Vagina (tissue), 2 donors: ENCODE measurements around the gene METTL3. TPM values are rescaled to one million over a fixed set of nuclear protein-coding genes. Genes with fewer than 3 reads are reported as not detected.

Experiments used
- DNase-seq, 2 donors: peaks; one replicate each; pipeline ENCODE4 v3.0.0-alpha.2; 2017; ENCODE audit errors: extremely low spot score in 2 of 2
- H3K27ac ChIP-seq: fragments of 200-600 bp; sonication (generic); one replicate; pipeline ENCODE4 v1.5.1; 2019
- H3K27me3 ChIP-seq: fragments of 200-600 bp; sonication (generic); one replicate; pipeline ENCODE4 v1.5.1; 2019
- H3K36me3 ChIP-seq, 2 donors: fragments of 200-600 bp; sonication (generic); one replicate each; pipeline ENCODE4 v1.5.1; 2017 to 2019
- H3K4me1 ChIP-seq: fragments of 200-600 bp; sonication (generic); one replicate; pipeline ENCODE4 v1.5.1; 2019
- H3K4me3 ChIP-seq, 2 donors: fragments of 200-600 bp; sonication (generic); 1 replicate in 1 of 2; 2 replicates in 1 of 2; pipeline ENCODE4 v1.5.1; 2016 to 2019
- H3K9me3 ChIP-seq: fragments of 200-600 bp; sonication (generic); one replicate; pipeline ENCODE4 v1.5.1; 2019
- POLR2A ChIP-seq, 2 donors: fragments of 450-650 bp; IDR thresholded peaks; one replicate each; pipeline ENCODE4 v1.6.1; 2017; ENCODE audit warnings: antibody characterized with exemption in 2 of 2, mild to moderate bottlenecking in 2 of 2, moderate library complexity in 2 of 2
- POLR2AphosphoS5 ChIP-seq, 2 donors: sonication (generic); formaldehyde crosslinking; IDR thresholded peaks; one replicate each; pipeline ENCODE4 v1.9.0; 2017; ENCODE audit warnings: antibody characterized with exemption in 2 of 2, mild to moderate bottlenecking in 2 of 2, low read depth in 1 of 2; ENCODE audit not compliant: insufficient read depth in 1 of 2
- intact Hi-C: fragments of 100-400 bp; cut with DNase I; formaldehyde crosslinking; loops from one replicate; pipeline ENCODE4 v1.15.1; 2023
- total RNA-seq: library from RNA; depleted of rRNA; stranded (reverse); fragments of >200 nt; gene quantifications from one replicate; pipeline ENCODE4 v1.2.3, GENCODE V29; 2016
- TF ChIP-seq, protein P1 (sequence below), 3 experiments: fragments of 450-650 bp in 2 of 3; fragments of 200-600 bp in 1 of 3; sonication (generic) in 1 of 3; IDR thresholded peaks; one replicate each; pipeline ENCODE4 v1.5.1; 2017 to 2019; ENCODE audit warnings: antibody characterized with exemption in 3 of 3, mild to moderate bottlenecking in 2 of 3, moderate library complexity in 2 of 3

Gene METTL3
- total RNA-seq, 1 donor from 2014 or later, result 71.5 TPM

GRCh38 chr14:21475767-21476522 is 35.2 kb downstream of the METTL3 start:
- no peak for DNase-seq
- Histone ChIP-seq H3K27ac (peak overlapping the region; percentile 81), H3K4me1 (peaks cover 30% of the 10 kb centered on the region), H3K27me3 (no peaks in the 10 kb centered on the region), H3K4me3 (peak overlapping the region; percentile 76 to 92), H3K36me3 (peaks cover 0 to 2% of the 10 kb centered on the region in 2 donors), H3K9me3 (no peaks in the 10 kb centered on the region)
- intact Hi-C loops, result no loop called here
- TF ChIP-seq, protein P1, sequence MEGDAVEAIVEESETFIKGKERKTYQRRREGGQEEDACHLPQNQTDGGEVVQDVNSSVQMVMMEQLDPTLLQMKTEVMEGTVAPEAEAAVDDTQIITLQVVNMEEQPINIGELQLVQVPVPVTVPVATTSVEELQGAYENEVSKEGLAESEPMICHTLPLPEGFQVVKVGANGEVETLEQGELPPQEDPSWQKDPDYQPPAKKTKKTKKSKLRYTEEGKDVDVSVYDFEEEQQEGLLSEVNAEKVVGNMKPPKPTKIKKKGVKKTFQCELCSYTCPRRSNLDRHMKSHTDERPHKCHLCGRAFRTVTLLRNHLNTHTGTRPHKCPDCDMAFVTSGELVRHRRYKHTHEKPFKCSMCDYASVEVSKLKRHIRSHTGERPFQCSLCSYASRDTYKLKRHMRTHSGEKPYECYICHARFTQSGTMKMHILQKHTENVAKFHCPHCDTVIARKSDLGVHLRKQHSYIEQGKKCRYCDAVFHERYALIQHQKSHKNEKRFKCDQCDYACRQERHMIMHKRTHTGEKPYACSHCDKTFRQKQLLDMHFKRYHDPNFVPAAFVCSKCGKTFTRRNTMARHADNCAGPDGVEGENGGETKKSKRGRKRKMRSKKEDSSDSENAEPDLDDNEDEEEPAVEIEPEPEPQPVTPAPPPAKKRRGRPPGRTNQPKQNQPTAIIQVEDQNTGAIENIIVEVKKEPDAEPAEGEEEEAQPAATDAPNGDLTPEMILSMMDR (IDR thresholded peaks at IDR 0.05), result no peak

DNA sequence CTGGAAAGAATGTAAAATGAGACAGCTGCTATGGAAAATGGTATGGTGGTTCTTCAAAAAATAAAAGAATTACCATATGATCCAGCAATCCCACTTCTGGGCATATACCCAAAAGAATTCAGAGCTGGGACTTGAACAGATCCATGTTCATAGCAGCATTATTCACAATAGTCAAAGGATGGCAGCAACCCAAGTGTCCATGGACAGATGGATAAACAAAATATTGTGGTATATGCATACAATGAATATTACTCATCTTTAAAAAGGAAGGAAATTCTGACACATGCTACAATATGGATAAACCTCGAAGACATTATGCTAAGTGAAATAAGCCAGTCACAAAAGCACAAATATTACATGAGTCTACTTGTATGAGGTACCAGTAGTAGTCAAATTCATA is 43.5 kb downstream of the METTL3 start:
- no peaks in the 10 kb centered on the region for H3K27me3 ChIP-seq

GRCh38 chr14:21455912-21456667 is 55.0 kb downstream of the METTL3 start, which contains the start of gene CHD8:
Gene CHD8, minus strand, starts transcription at chr14:21456123. Its CDS starts 24,480 bp downstream, at chr14:21431643.
- intact Hi-C loops, result no loop called here
- peak; percentile 99 to 100 for DNase-seq
- Histone ChIP-seq H3K36me3 (peaks cover 0 to 13% of the 10 kb centered on the region in 2 donors), H3K4me3 (peak within 1 kb of the TSS; percentile 93 to 94), H3K9me3 (no peaks in the 10 kb centered on the region), H3K27ac (peak within 1 kb of the TSS; percentile 84), H3K27me3 (no peaks in the 10 kb centered on the region), H3K4me1 (peaks cover 35% of the 10 kb centered on the region)
- TF ChIP-seq POLR2A (IDR thresholded peaks at IDR 0.05) (peak in 1 of 2 donors; percentile 35), POLR2AphosphoS5 (IDR thresholded peaks at IDR 0.05; ENCODE audit: insufficient read depth in 1 of 2, low read depth in 1 of 2) (peak; percentile 91 to 99)
- TF ChIP-seq, protein P1 (IDR thresholded peaks at IDR 0.05), result peak in 2 of 3 experiments; percentile 14 to 34

More for the DNA sequence above, 43.5 kb downstream of the METTL3 start:
- intact Hi-C loops, result no loop called here
- no peaks in the 10 kb centered on the region for H3K9me3 ChIP-seq
- H3K36me3 ChIP-seq, result peaks cover 0 to 44% of the 10 kb centered on the region in 2 donors
- no peak for DNase-seq
- no peak overlapping the region for H3K27ac ChIP-seq
- H3K4me3 ChIP-seq, result no peak overlapping the region
- no peaks in the 10 kb centered on the region for H3K4me1 ChIP-seq
- TF ChIP-seq, protein P1 (IDR thresholded peaks at IDR 0.05), result no peak
- TF ChIP-seq POLR2A (IDR thresholded peaks at IDR 0.05) (no peak), POLR2AphosphoS5 (IDR thresholded peaks at IDR 0.05; ENCODE audit: insufficient read depth in 1 of 2, low read depth in 1 of 2) (no peak)

GRCh38 chr14:21455592-21455911 is 55.6 kb downstream of the METTL3 start:
- Histone ChIP-seq H3K27me3 (no peaks in the 10 kb centered on the region), H3K9me3 (no peaks in the 10 kb centered on the region), H3K27ac (peak overlapping the region; percentile 75), H3K4me3 (peak overlapping the region; percentile 93 to 94), H3K36me3 (peaks cover 0 to 8% of the 10 kb centered on the region in 2 donors), H3K4me1 (peaks cover 35% of the 10 kb centered on the region)
- DNase-seq, result no peak
- TF ChIP-seq POLR2AphosphoS5 (IDR thresholded peaks at IDR 0.05; ENCODE audit: insufficient read depth in 1 of 2, low read depth in 1 of 2), result no peak
- TF ChIP-seq, protein P1 (IDR thresholded peaks at IDR 0.05), result no peak
- no peak for TF ChIP-seq POLR2A (IDR thresholded peaks at IDR 0.05)
- intact Hi-C loops, result no loop called here
